Activated CD4-positive, alpha-beta T cell treated with anti-CD3 and anti-CD28 coated beads, Interleukin-2, Interleukin-6, amounts not matched to agents 100 ng/mL and 50 ng/mL, durations not matched to agents 16 hours and 8 hours (primary cell): ENCODE data around the gene MTPN.
A peak's percentile ranks its signal among the peaks of the same experiment; 100 is the strongest.

Source experiments
- DNase-seq: peaks from one replicate; pipeline ENCODE4 v3.0.0-alpha.2; 2020

The MTPN gene

DNA sequence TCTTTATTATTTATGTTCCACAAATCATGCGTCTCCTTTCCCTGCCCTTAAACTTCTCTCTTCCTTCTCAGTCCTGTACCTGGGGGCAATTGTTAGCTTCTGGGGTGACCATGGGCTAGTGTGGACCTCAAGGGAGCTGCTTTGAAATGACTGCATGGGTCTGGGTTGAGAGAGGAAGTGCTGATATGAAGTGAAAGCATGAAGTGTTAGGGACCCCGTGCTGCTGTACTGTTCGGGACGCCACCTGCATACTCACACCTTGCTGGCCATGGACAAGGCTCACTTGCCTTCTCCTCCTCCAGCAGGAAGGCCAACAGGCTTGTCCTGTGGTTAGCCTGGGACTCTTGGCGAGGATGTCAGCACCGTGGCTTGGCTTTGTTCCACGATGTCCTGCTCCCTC lies 56.7 kb downstream of the MTPN start:
- no peak for DNase-seq

DNA sequence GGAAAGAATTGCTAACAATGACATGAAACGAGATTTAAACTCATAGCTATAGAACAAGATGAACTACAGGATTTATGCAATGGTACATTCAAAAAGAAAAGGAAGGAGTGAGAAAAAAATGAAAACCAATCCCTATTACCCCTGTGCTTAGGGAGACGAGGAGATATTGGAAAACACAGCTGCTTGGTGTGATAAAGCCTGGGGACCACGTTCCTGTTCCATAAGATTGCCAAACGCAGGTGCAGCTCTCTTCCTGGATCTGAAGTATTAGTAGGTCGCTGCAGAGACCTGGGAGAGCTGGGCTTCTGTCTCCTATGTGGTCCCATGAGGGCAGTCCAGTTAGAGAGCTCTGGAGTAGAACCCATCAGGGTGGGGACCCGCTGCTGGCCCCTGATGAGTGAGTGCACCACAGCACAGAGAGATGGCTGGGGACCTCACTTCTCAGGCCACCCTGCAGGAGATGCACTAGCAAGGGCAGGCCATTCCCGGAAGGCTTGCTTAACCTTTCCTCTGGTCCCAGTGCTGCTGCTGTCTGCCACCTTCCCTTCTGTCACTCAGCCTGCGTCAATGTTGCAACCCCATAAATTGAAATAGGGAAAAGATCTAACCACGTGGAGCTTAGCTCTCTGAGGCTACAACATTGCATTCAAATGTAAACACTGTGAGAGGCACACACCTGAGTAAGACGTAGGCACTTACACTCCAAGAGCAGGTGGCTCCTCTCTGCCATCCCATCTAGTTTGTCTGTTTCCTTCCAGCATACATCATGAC lies 57.9 kb downstream of the MTPN start:
- DNase-seq = no peak

DNA sequence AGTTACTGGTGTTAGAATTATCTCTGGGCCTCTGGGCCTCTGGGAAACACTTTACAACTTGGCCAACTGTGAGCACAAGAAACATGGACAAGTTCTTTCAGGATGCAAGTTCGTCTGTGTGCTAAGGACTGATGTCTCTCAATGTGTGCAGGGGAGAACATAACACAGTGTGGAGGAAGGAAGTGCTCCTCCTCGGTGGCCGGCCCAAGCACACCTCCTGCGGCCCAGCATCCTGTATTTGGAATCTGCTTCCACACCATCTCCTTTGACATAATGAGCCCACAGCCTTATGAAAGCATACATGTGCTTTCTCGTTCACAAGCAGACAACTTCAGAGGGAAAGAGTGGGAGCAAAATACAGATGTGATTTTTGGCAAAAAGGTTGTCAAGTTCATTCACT lies 59.0 kb downstream of the MTPN start:
- no peak for DNase-seq

DNA sequence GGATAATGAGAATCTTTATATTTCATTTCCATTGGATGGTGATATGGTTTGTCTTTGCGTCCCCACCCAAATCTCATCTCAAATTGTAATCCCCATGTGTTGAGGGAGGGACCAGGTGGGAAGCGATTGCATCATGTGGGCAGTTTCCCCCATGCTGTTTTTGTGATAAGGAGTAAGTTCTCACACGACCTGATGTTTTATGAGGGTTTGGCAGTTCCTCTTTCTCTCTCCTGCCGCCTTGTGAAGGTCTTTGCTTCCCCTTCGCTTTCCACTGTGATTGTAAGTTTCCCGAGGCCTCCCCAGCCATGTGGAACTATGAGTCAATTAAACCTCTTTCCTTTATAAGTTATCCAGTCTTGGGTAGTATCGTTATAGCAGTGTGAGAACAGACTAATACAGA lies 59.4 kb downstream of the MTPN start:
- DNase-seq = no peak

DNA sequence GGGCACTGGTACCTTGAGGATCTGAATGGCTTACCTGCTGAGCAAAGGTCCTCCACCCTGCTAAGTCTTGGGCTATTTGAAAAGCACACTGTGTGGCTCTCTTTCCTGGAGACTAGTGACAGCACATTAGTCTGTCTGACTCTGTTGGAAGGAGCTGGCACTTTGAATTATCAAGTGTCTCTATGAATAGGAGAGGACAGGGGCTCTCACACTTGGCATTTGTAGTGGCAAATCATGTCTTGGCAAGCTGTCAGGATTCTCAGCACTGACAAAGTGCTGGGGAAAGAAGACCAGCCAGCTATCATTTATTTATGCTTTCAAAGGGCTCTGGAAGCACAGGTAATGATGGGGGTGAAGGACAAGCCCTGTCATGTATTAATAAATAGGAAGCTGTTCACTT lies 62.8 kb downstream of the MTPN start:
- no peak for DNase-seq

DNA sequence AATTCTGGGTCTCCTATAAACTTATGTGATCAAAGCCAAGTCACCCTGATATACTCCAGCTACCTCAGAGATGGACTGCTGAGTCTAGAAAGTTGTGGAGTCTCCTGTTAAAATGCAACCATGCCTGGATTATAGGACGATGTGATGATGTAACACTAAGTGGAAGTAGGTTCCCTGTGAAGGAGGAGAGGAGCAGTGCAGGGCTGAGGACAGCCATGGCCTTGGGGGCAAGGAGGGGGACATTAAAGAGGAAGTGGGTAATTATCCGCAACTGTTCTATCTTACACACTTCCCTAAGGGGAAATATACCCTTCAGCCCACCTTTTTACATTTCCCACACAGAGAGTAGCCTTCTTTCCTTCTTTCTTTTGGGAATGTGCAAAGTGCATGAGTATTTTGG lies 63.8 kb downstream of the MTPN start:
- DNase-seq = no peak

DNA sequence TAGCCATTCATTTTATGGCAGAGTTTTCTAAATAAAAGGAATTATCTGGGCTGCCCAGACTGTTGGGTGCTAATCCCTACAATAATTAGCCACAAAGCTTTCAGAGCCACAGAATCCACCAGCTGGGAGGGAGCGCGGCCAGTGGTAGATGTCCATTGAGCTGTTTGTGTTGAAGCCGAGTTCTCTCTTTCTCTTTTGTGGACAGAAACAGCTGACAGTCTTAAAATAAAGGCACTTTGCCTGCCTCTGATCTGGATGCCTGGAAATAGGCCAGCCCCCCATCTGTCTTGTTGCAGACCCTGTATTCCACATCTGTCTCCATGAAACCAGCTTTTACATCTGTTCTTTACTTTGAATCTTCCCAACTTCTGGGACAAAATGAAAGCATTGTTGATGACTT lies 66.1 kb downstream of the MTPN start:
- no peak for DNase-seq

DNA sequence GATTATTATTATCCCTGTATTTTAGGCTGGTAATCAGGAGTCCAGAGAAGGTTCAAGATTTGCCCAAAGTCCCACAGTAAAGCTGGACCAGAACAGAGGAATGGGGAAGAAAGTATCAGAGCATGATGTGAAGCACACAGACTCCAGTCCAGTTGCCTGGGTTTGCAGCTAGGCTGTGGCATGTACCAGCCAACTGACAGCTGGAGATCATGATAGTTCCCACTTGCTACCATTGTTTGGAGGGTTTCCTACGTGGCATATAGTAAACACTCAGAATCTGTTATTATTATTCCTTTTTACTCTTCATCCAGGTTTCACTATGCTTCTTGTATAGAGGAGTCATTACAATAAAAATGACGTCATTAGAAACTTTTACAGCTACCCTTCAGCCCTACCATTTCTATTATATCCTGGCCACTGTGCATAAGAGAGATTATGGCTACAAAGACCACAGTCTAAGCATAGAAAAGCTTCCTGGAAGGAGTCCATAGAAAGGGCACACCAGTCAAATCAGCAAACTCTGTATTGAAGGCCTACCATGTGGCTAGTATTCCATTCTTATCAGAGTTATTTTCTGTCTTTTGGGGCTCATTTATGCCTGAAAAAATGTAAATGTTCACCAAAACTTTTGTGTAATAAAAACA lies 66.6 kb downstream of the MTPN start:
- no peak for DNase-seq

DNA sequence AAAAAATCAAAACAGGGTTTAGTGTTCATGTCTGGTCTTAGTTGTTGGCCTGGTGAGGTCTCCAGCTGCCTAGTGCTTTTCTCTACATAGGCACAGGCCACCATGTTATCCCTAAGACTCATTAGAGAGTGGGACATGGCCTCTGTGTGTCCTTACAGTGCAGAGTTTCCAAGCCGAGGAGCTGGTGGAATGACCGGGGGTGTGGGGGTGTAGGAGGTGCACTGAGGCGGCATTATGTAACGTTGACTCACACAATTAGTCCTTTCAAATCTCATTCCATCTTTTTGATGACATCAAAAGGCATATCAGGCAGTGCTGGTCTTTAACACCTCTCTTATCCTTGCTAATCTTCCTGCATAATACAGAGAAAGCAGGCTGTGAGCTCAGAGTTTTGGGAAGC lies 71.3 kb downstream of the MTPN start:
- no peak for DNase-seq

DNA sequence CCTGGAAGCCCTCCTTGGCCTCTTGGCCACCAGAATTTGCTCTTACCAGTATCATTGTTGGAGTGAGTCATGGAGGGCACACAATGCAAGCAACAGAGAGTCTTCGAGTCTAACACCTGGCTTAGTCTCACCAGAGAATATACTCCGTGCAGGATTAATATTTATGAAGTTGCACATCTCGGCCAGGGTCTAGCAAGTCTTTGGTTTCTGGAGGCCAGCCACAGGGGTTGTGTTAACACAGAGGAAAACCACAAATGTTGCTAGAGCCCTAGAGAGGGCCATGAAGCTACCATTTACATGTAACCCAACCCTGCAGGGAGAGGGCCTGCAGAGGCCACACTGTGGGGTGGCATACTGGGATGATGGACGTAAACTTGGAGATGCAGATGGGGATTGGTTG lies 71.8 kb downstream of the MTPN start:
- no peak for DNase-seq

DNA sequence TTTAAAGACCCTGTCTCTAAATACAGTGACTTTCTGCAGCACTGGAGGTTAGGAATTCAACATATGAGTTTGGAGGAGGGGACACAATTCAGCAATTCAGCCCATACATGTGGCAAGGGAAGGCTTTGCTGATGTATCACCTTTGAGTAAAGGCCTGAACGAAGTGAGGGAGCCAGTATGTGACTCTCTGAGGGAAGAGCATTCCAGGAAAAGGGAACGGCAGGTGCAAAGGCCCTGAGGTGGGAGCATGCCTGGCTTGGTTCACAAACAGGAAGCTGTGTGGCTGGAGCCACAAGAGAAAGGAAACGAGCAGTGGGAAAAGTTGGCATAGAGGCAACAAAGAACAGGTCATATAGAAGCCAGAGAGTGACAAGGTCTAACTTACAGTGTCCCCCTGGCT lies 72.9 kb downstream of the MTPN start:
- DNase-seq = no peak

DNA sequence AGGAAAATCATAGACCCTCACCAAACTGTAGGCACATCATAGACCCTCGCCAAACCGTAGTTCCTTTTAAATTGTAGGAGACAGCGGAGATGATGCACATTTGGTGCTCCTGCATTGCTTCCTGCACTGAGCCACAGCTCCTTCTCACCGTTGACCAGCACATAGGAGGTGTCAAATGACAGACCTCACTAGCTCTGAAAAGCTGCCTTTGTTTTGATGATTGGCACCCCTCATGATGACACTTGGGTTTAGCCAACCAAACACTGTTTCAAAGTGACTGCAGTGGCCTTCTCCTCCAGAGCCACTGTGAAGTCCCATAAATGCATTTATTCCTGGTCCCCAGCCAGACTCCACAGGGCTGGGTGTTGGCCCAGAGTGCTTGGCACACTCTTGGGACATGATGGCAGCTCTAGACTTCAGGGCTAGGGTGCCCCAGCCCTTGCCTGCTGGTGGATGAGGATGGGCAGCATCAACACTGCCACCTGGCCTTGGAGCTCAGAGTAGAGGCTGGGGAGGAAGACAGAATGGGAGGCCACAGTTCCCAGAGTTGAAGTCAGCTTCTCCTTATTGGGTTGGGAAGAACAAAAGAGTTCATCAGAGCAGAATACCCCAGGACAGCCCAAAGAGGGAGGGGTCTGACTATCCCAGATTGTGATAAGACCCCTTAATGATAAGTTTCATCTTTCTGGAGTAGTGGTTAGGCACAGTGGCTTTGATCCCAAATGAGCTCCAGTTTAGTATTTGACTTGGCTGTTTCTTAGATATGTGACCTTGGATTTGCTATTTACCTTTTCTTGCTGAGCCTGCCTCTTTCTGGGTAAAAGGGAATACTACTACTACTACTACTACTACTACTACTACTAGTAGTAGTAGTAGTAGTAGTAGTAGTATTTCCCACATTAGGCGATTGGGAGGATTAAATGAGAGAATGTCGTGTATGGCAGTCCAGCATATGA lies 75.3 kb downstream of the MTPN start:
- DNase-seq = no peak

DNA sequence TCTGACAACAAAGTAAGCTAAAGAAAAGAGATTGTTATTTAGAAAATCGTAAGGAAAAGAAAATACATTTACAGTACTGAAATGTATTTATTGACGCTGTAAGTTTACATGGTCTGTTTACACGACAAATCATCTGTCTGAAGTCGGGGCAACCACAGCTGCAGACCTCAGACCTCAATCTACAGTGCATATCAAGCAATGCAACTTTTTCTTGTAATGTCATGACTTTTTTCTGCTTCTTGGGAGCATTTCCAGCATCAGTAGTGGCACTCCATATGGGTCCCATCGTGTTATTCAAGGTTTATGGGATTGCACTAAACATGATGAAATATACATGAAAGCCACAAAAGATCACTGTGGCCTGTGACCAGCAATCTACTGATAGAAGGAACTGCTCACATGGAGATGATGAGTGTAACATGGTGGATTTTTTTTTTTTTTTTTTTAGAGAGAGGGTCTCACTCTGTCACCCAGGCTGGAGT lies 77.1 kb downstream of the MTPN start:
- DNase-seq = no peak

DNA sequence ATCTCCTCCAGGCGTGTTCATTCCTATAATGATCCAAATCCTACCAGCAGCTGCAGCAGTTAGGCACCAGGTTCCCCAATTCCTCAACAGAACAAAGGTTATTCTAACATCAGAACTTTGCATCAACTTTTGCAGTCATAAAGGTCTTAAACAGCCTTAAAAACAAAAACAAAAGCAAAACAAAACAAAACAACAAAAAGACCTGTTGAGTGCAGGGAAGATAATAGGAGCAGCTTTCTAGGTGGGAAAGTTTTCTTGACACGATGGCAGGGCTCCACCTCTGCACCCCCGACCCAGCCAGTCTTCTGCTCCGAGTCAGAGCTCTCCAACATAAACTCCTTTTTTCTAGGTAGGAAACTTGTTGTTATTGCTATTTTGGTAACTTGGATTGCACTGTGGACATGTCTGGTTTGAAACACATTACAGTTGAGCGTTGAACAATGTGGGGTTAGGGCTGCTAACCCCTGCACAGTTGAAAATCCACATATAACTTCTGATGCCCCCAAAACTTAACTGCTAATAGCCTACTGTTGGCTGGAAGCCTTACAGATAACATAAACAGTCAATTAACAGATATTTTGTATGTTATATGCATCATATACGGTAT lies 77.6 kb downstream of the MTPN start:
- no peak for DNase-seq

DNA sequence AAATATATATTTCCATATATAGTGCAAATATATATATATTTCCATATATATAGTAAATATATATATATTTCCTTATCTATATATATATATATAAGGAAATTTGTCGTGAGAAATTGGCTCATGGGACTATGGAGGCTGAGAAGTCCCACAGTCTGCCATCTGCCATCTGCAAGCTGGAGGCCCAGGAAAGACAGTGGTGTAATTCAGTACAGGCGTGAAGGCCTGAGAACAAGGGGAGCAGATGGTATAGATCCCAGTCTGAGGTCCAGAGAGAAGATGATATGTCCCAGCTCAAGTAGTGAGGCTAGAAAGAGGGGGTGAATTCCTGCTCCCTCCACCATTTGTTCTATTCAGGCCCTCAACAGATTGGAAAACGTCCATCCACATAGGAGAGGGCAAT lies 78.9 kb downstream of the MTPN start:
- DNase-seq = no peak

DNA sequence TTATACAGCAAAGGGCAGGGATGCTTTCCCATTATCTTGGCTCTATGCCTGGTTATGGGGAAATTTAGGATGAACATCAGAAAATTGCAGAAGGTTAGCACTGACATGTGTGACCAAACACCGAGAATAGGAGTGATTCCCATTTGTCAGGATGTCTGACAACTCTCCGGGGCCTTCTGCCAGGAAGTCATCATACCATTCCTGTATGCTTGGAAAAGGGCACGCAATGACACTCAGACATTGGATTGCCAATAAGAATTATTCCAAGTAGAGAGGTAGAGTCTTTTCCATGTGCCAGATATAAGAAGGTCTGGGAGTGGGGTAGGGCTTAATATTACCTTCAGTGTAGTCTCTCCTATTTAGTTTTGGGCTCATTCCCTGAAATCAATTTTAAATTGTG lies 82.3 kb downstream of the MTPN start:
- no peak for DNase-seq

DNA sequence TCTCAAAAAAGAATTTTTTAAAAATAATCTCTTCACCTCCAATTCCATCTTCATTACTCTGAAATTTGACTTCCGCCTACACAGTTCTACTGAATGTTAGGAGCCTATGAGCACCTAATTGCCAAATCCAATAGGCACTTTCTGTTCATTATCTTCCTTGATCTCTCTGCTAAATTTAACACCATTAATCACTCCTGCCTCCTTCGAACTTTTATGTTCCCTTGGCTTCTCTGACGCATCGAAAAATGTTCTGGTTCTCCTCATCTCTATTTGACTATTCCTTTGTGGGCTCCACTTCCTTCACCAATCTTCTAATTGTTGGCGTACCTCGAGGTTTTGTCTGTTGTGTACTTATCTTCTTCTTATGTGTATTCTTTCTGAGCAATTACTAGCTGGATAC lies 87.3 kb downstream of the MTPN start:
- DNase-seq = no peak

DNA sequence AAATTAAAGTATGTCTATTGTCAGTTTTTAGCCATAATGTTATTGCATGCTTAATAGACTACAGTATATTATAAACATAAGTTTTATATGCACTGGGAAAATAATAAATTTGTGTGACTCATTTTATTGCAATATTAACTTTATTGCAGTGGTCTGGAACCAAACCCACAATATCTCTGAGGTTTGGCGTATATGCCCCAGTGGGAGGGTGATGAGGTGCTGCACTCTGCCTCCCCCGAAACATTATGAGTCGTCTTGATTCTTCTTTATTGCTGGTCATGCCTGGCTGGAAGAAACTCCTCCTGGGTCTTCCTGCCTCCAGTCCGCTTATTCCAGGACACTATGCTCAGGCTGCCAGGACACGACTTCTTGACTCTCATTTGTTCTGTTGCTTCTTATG lies 88.4 kb downstream of the MTPN start:
- no peak for DNase-seq

DNA sequence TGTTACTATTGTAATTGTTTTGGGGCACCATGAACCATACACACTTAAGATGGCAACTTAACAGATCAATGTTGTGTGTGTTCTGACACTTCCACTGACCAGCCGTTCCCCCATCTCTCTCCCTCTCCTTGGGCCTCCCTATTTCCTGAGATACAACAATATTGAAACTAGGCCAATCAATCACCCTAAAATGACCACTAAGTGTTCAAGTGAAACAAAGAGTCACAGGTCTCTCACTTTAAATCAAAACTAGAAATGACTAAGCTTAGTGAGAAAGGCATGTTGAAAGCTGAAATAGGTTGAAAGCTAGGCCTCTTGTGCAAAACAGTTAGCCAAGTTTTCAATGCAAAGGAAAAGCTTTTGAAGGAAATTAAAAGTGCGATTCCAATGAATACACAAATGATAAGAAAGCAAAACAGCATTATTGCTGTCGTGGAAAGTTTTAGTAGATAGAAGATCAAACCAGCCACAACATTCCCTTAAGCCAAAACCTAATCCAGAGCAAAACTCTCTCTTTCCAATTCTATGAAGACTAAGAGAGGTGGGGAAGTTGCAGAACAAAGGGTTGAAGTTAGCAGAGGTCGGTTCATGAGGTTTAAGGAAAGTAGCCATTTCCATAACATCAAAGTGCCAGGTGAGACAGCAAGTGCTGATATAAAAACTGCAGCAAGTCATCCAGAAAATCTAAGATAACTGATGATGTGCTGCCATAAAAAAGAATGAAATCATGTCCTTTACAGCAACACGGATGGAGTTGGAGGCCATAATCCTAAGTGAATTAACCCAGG lies 90.6 kb downstream of the MTPN start:
- peak; percentile 67 for DNase-seq

DNA sequence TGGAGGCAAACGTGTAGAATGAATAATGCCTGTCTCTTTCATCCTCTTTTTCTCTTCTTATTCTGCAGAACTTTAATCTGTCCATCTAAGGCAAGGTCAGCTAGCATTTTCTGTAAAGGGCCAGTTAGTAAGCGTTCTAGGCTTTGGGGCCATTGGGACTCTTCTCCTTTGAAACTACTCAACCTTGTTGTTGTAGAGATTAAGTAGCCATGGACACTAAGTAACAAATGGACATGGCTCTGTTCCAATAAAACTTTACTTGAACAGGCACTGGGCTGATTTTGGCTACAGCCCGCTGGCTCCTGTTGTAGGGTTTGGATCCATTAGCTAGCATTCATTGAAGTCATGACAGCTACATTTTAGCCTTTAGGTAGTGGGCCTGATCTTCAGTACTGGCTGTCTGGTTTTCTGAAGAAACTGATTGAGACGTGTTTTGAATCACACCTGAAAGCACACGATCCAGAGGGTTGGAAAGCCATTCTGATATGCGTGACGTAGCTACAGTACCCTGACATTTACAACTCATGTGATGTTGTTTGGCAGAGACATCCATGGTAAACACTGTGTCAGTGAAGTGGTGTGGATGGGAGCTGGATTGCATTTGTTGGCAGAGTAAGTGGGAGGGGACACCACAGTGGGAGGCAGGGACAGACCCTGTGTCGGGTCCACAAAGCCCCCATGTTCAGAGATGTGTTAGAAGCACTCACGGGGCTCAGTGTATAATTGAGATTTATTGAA lies 92.5 kb downstream of the MTPN start:
- DNase-seq = no peak

DNA sequence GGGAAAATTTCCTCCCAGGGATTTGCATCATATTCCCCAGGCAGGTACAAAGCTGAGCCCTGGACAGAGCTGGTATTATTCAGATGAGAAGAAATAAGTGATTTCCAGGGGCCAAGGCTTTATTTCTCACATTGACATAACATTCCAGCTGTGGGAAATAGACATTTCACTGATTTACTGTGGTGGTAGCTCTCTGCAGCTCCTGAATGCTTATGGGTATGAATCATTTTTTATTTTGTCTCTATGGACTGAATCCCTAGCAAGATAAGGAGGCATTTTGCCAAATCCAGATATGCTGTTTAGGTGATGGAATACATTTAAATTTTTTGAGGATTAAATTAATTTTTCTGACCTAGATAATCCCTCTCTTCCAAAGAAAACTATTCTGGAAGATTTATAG lies 97.9 kb downstream of the MTPN start:
- DNase-seq = no peak

DNA sequence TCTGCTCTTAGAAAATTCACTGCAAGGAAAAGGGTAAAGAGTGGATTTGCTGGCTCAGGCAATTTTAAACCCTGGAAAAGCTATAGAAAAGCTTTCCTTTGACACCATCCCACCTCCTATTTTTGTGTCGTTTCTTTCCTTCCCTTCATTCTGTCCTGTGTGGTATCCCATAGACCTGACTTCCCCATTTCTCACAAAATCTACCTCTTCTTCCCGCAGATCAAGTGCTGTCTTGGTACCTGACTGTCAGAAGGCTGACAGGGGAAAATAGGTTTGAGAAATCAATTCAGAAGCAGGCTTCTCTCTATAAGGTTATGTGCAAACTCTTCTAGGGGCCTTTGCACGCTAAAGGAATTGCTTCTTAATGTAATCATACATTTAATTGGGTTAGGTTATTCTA lies 98.9 kb downstream of the MTPN start:
- no peak for DNase-seq
